SK-N-SH (cell line): ENCODE data around the gene SLAMF6. TPM values are rescaled to one million over a fixed set of nuclear protein-coding genes. Genes with fewer than 3 reads are reported as not detected.

Source experiments
- CTCF ChIA-PET: fragments of 300-600, 350-600 bp; formaldehyde crosslinking; extraction: SDS; loops from one replicate; lab custom pipeline; 2021; lab: Yijun Ruan, JAX
- POLR2A ChIA-PET: fragments of 350-600 bp; sonication (Branson Sonifier 250); formaldehyde crosslinking; extraction: SDS; loops from one replicate; lab custom pipeline; 2020; ENCODE audit warnings: antibody characterized with exemption, inconsistent platforms; lab: Yijun Ruan, JAX
- DNase-seq: peaks from one replicate; pipeline ENCODE4 v3.0.0; 2012
- H2AFZ ChIP-seq: fragments of 200-600 bp; sonication (generic); 2 replicates; pipeline ENCODE4 v1.8.1; 2016; ENCODE audit warnings: antibody characterized with exemption, mild to moderate bottlenecking, low read depth
- H3F3A ChIP-seq: fragments of 200-600 bp; sonication (generic); replicated peaks from 2 replicates; pipeline ENCODE3; 2016; ENCODE audit warnings: antibody characterized with exemption, mild to moderate bottlenecking; ENCODE audit not compliant: insufficient read depth
- H3K27ac ChIP-seq, 2 experiments: fragments of 200-500 bp in 1 of 2; fragments of 200-600 bp in 1 of 2; sonication (Bioruptor generic) in 1 of 2; sonication (generic), shearing (Covaris generic) in 1 of 2; 2 replicates each; pipeline versions ENCODE4 v1.5.1 to v1.6.1; 2014 to 2016; ENCODE audit warnings: low read depth in 2 of 2, inconsistent platforms in 1 of 2, low read length in 1 of 2, mild to moderate bottlenecking in 1 of 2, mixed read lengths in 1 of 2
- H3K27me3 ChIP-seq: fragments of 200-600 bp; sonication (generic), shearing (Covaris generic); 2 replicates; pipeline ENCODE4 v1.6.1; 2016; ENCODE audit warnings: mixed run types; ENCODE audit not compliant: insufficient read depth
- H3K36me3 ChIP-seq, 2 experiments: fragments of 200-500 bp in 1 of 2; fragments of 200-600 bp in 1 of 2; sonication (Bioruptor generic) in 1 of 2; sonication (generic) in 1 of 2; replicated peaks in 1 of 2; 2 replicates each; pipeline versions ENCODE3 to v1.5.1; 2014 to 2016; ENCODE audit warnings: low read length in 1 of 2, mild to moderate bottlenecking in 1 of 2; ENCODE audit not compliant: insufficient read depth in 2 of 2, control insufficient read depth in 1 of 2
- H3K4me1 ChIP-seq, 2 experiments: fragments of 200-500 bp in 1 of 2; fragments of 200-600 bp in 1 of 2; sonication (Bioruptor generic) in 1 of 2; sonication (generic), shearing (Covaris generic) in 1 of 2; 2 replicates each; pipeline versions ENCODE4 v1.5.1 to v1.6.1; 2014 to 2016; ENCODE audit warnings: low read depth in 1 of 2, low read length in 1 of 2, mixed run types in 1 of 2; ENCODE audit not compliant: insufficient read depth in 2 of 2, control insufficient read depth in 1 of 2
- H3K4me2 ChIP-seq: fragments of 200-600 bp; sonication (generic), shearing (Covaris generic); 2 replicates; pipeline ENCODE4 v1.6.1; 2017; ENCODE audit warnings: mixed run types
- H3K4me3 ChIP-seq, 2 experiments: fragments of 200-500 bp in 1 of 2; fragments of 200-600 bp in 1 of 2; sonication (Bioruptor generic) in 1 of 2; sonication (generic), shearing (Covaris generic) in 1 of 2; 2 replicates each; pipeline versions ENCODE4 v1.5.1 to v1.8.1; 2014 to 2016; ENCODE audit warnings: low read depth in 2 of 2, inconsistent platforms in 1 of 2, low read length in 1 of 2, mild to moderate bottlenecking in 1 of 2, mixed read lengths in 1 of 2, moderate library complexity in 1 of 2
- H3K79me2 ChIP-seq: fragments of 200-600 bp; sonication (generic); 2 replicates; pipeline ENCODE4 v1.8.1; 2017; ENCODE audit warnings: mild to moderate bottlenecking; ENCODE audit not compliant: insufficient read depth
- H3K9ac ChIP-seq: fragments of 200-600 bp; sonication (generic); 2 replicates; pipeline ENCODE4 v1.6.1; 2017; ENCODE audit warnings: mixed run types
- H3K9me2 ChIP-seq: fragments of 200-600 bp; sonication (generic); 2 replicates; pipeline ENCODE4 v1.6.1; 2017; ENCODE audit warnings: mixed run types
- H3K9me3 ChIP-seq: fragments of 200-600 bp; sonication (generic); 2 replicates; pipeline ENCODE4 v1.6.1; 2017; ENCODE audit warnings: mixed run types, mild to moderate bottlenecking, moderate library complexity
- H4K20me1 ChIP-seq: fragments of 200-600 bp; sonication (generic); 2 replicates; pipeline ENCODE4 v1.6.1; 2017; ENCODE audit warnings: mild to moderate bottlenecking, mixed run types; ENCODE audit not compliant: insufficient read depth
- EP300 ChIP-seq, 2 experiments: IDR thresholded peaks; 2 replicates each; pipeline versions ENCODE4 v1.4.0 to v1.6.1; 2012; ENCODE audit warnings: borderline replicate concordance in 1 of 2, low read depth in 1 of 2, low read length in 1 of 2
- EZH2phosphoT487 ChIP-seq: fragments of 200-600 bp; sonication (generic); IDR thresholded peaks from 2 replicates; pipeline ENCODE4 v1.6.1; 2017; ENCODE audit warnings: low read depth, mixed run types, mild to moderate bottlenecking, antibody characterized with exemption, moderate library complexity, borderline replicate concordance
- IRF3 ChIP-seq: fragments of 150-350 bp; IDR thresholded peaks from 2 replicates; pipeline ENCODE4 v1.6.1; 2016; ENCODE audit warnings: mild to moderate bottlenecking, low read depth, low read length
- JUND ChIP-seq: IDR thresholded peaks from 2 replicates; pipeline ENCODE4 v1.4.0; 2012
- MEF2A ChIP-seq: IDR thresholded peaks from 2 replicates; pipeline ENCODE4 v1.4.0; 2012; ENCODE audit warnings: low read depth, borderline replicate concordance
- NFIC ChIP-seq: IDR thresholded peaks from 2 replicates; pipeline ENCODE4 v1.4.0; 2012; ENCODE audit warnings: borderline replicate concordance
- NRF1 ChIP-seq: IDR thresholded peaks from 2 replicates; pipeline ENCODE4 v1.6.1; 2012; ENCODE audit warnings: low read depth, mild to moderate bottlenecking, low read length
- PBX3 ChIP-seq: IDR thresholded peaks from 2 replicates; pipeline ENCODE4; 2012
- RAD21 ChIP-seq: IDR thresholded peaks from 2 replicates; pipeline ENCODE4 v1.6.1; 2012; ENCODE audit warnings: mild to moderate bottlenecking, low read length
- RCOR1 ChIP-seq: fragments of 150-350 bp; IDR thresholded peaks from 2 replicates; pipeline ENCODE4 v1.6.1; 2017; ENCODE audit warnings: antibody characterized with exemption, low read length
- REST ChIP-seq: IDR thresholded peaks from 2 replicates; pipeline ENCODE4 v1.6.1; 2012; ENCODE audit warnings: mild to moderate bottlenecking, low read depth, low read length, moderate library complexity
- SMC3 ChIP-seq: IDR thresholded peaks from 2 replicates; pipeline ENCODE4 v1.6.1; 2012; ENCODE audit warnings: low read depth, low read length, improper control_type of control experiment
- TCF12 ChIP-seq: IDR thresholded peaks from 2 replicates; pipeline ENCODE4 v1.4.0; 2012
- TEAD4 ChIP-seq: IDR thresholded peaks from 2 replicates; pipeline ENCODE4 v1.4.0; 2012; ENCODE audit warnings: mild to moderate bottlenecking, borderline replicate concordance; ENCODE audit not compliant: insufficient read depth
- USF1 ChIP-seq: IDR thresholded peaks from 2 replicates; pipeline ENCODE4 v1.4.0; 2012; ENCODE audit warnings: low read depth, borderline replicate concordance
- USF2 ChIP-seq: fragments of 150-350 bp; IDR thresholded peaks from 2 replicates; pipeline ENCODE4 v1.6.1; 2017; ENCODE audit warnings: antibody characterized with exemption, low read length, low read depth, borderline replicate concordance
- ZBTB33 ChIP-seq: IDR thresholded peaks from 2 replicates; pipeline ENCODE4 v1.4.0; 2012; ENCODE audit warnings: low read depth, borderline replicate concordance
- WGBS: methylation state at CpG from one replicate; pipeline ENCODE4 v1.1.6; 2017; ENCODE audit warnings: low lambda C conversion rate; 5-methylcytosine and 5-hydroxymethylcytosine counted together
- polyA plus RNA-seq, 3 experiments: library from polyadenylated mRNA; depleted of rRNA; stranded (reverse); fragments of >200 nt; gene quantifications; 2 replicates each; pipeline ENCODE4 v1.2.3, GENCODE V29; 2012

Gene SLAMF6
- polyA plus RNA-seq, 1 of the 3 experiments (the other 2 are of a cell fraction) = not detected

GRCh38 chr1:160552425-160552824 is 29.4 kb upstream of the SLAMF6 start (continued):
- TF ChIP-seq IRF3 = no peak
- TF ChIP-seq REST = no peak
- no peak for TF ChIP-seq NFIC
- no peak for TF ChIP-seq USF1
- no peak for TF ChIP-seq ZBTB33
- no peak for TF ChIP-seq EP300 (IDR thresholded peaks at IDR 0.05; ENCODE audit: borderline replicate concordance in 1 of 2, low read depth in 1 of 2, low read length in 1 of 2)
- TF ChIP-seq, all 33 proteins: peak for 0

- Histone ChIP-seq H3K4me3 (no peak overlapping the region), H2AFZ (no peak overlapping the region), H3F3A (no peaks in the 10 kb centered on the region), H3K9me3 (no peaks in the 10 kb centered on the region), H3K27me3 (no peaks in the 10 kb centered on the region; the same call in 1 of the 2 replicates), H3K36me3 (no peaks in the 10 kb centered on the region), H3K79me2 (no peaks in the 10 kb centered on the region), H3K27ac (no peak overlapping the region), H3K4me1 (no peaks in the 10 kb centered on the region), H4K20me1 (no peaks in the 10 kb centered on the region), H3K4me2 (no peak overlapping the region), H3K9ac (no peak overlapping the region), H3K9me2 (no peaks in the 10 kb centered on the region)
- CTCF ChIA-PET = no interaction called here
- POLR2A ChIA-PET = no interaction called here
- WGBS = 11% methylated on average over 5 of the region's 6 CpGs
- DNase-seq = no peak
- no peak for TF ChIP-seq RAD21
- no peak for TF ChIP-seq PBX3
- no peak for TF ChIP-seq TEAD4
- TF ChIP-seq TCF12 = no peak
- no peak for TF ChIP-seq JUND
- no peak for TF ChIP-seq NRF1
- no peak for TF ChIP-seq RCOR1
- TF ChIP-seq ZBTB33 = no peak
- TF ChIP-seq USF2 = no peak
- no peak for TF ChIP-seq MEF2A
- TF ChIP-seq SMC3 = no peak
- TF ChIP-seq NFIC = no peak
- TF ChIP-seq EZH2phosphoT487 = no peak
- TF ChIP-seq IRF3 = no peak
Observed at GRCh38 chr1:160550572-160551034, 27.5 kb upstream of the SLAMF6 start.
